Smooth muscle cell (in vitro differentiated cells): ENCODE results near the gene CHST12. TPM values are rescaled to one million over a fixed set of nuclear protein-coding genes. Genes with fewer than 3 reads are reported as not detected.
A peak's percentile ranks its signal among the peaks of the same experiment; 100 is the strongest.

ENCODE experiments used
- DNase-seq: peaks from one replicate; lab custom pipeline; 2025; ENCODE audit not compliant: unreplicated experiment; lab: John Stamatoyannopoulos, UW
- H2AFZ ChIP-seq: fragments of 200-600 bp; sonication (generic); 2 replicates; pipeline ENCODE4 v1.6.0; 2016; ENCODE audit warnings: antibody characterized with exemption, low read depth, mild to moderate bottlenecking
- H3F3A ChIP-seq: fragments of 200-600 bp; sonication (generic); 2 replicates; pipeline ENCODE4 v1.6.0; 2017; ENCODE audit warnings: antibody characterized with exemption, low read depth
- H3K27ac ChIP-seq: fragments of 200-600 bp; sonication (generic); 2 replicates; pipeline ENCODE4 v1.5.1; 2016; ENCODE audit warnings: low read depth, mild to moderate bottlenecking
- H3K27me3 ChIP-seq: fragments of 200-600 bp; sonication (generic); 2 replicates; pipeline ENCODE4 v1.6.1; 2016; ENCODE audit warnings: low read depth, mild to moderate bottlenecking
- H3K36me3 ChIP-seq: fragments of 200-600 bp; sonication (generic); 2 replicates; pipeline ENCODE4 v1.5.1; 2016; ENCODE audit warnings: low read depth
- H3K4me1 ChIP-seq: fragments of 200-600 bp; sonication (generic); 2 replicates; pipeline ENCODE4 v1.5.1; 2016; ENCODE audit warnings: low read depth
- H3K4me2 ChIP-seq: fragments of 200-600 bp; sonication (generic); 2 replicates; pipeline ENCODE4 v1.6.0; 2016; ENCODE audit warnings: mild to moderate bottlenecking
- H3K4me3 ChIP-seq: fragments of 200-600 bp; sonication (generic); 2 replicates; pipeline ENCODE4 v1.5.1; 2016; ENCODE audit warnings: mild to moderate bottlenecking
- H3K79me2 ChIP-seq: fragments of 200-600 bp; sonication (generic); 2 replicates; pipeline ENCODE4 v1.6.0; 2016; ENCODE audit warnings: low read depth, mild to moderate bottlenecking
- H3K9ac ChIP-seq: fragments of 200-600 bp; sonication (generic); 2 replicates; pipeline ENCODE4 v1.6.0; 2016; ENCODE audit warnings: low read depth
- H3K9me3 ChIP-seq: fragments of 200-600 bp; sonication (generic); replicated peaks from 2 replicates; pipeline ENCODE4 v1.5.1; 2016; ENCODE audit warnings: low read depth
- H4K20me1 ChIP-seq: fragments of 200-600 bp; sonication (generic); 2 replicates; pipeline ENCODE4 v1.6.0; 2016; ENCODE audit warnings: low read depth
- WGBS: methylation state at CpG from one replicate; pipeline ENCODE4 v1.1.7; 2016; ENCODE audit warnings: low lambda C conversion rate; 5-methylcytosine and 5-hydroxymethylcytosine counted together
- polyA plus RNA-seq: library from polyadenylated mRNA; unstranded; fragments of >200 nt; fragmentation: Nextera tagmentation; extraction: Ambion mirVana; gene quantifications from 2 replicates; pipeline ENCODE4 v1.2.1, GENCODE V29; 2016
- total RNA-seq: library from RNA; depleted of rRNA; stranded (reverse); fragments of >200 nt; gene quantifications from 2 replicates; pipeline ENCODE4 v1.2.3, GENCODE V29; 2014
- TF ChIP-seq, protein P1 (sequence below): fragments of 200-600 bp; sonication (generic); IDR thresholded peaks from 2 replicates; pipeline ENCODE4 v1.5.1; 2017; ENCODE audit warnings: borderline replicate concordance, mild to moderate bottlenecking, antibody characterized with exemption; ENCODE audit not compliant: insufficient read depth, poor library complexity, severe bottlenecking

The CHST12 gene
- total and polyA plus RNA-seq, 2 experiments from 2014 or later = 10.1 to 19.7 TPM

DNA sequence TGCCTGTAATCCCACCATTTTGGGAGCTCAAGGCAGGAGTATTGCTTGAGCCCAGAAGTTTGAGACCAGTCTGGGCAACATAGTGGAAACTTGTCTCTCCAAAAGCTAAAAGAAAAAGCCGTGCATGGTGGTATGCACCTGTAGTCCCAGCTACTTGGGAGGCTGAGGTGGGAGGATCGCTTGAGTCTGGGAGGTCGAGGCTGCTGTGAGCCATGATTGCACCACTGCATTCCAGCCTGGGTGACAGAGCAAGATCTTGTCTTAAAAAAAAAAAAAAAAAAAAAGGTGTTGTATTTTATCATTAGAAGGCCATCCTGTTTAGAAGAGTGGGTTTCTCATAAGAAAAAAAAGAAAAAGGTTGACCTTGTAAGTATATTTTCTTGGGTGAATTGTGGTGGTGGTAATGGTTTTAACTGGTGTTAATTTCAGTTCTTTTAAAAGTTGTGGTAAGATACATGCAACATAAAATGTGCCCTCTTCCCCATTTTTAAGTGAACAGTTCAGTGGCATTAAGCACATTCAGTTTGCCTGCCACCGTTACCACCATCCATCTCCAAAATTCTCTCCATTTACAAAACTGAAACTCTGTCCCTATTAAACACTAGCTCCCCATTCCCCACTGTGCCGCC is 38.1 kb downstream of the CHST12 start:
- H3K4me3 ChIP-seq = no peak overlapping the region

DNA sequence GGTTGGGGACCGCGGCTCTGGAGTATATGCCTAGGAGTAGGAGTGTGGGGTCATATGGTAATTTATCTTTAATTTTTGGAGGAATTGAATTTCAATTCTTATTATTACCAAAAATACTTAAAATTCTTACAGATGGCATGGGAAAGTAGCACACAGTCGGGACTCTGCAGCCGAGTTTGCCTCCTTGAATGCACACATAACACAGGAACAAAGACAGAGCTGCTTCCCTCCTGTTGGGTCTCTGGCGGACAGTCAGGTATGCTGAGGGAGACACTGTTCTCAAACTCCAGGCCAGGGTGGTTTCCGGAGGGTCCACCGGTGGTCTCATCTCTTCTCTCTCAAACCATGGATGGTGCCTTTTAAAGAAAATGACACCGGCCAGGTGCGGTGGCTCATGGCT is 40.1 kb downstream of the CHST12 start:
- no peak for DNase-seq
- Histone ChIP-seq H3K36me3 (no peaks in the 10 kb centered on the region), H3K9ac (no peak overlapping the region), H3K4me1 (no peaks in the 10 kb centered on the region), H3K9me3 (no peaks in the 10 kb centered on the region), H3F3A (no peaks in the 10 kb centered on the region), H3K27me3 (no peaks in the 10 kb centered on the region), H3K27ac (no peak overlapping the region), H4K20me1 (no peaks in the 10 kb centered on the region), H2AFZ (no peak overlapping the region), H3K4me2 (no peak overlapping the region), H3K79me2 (no peaks in the 10 kb centered on the region), H3K4me3 (no peak overlapping the region)
- TF ChIP-seq, protein P1, sequence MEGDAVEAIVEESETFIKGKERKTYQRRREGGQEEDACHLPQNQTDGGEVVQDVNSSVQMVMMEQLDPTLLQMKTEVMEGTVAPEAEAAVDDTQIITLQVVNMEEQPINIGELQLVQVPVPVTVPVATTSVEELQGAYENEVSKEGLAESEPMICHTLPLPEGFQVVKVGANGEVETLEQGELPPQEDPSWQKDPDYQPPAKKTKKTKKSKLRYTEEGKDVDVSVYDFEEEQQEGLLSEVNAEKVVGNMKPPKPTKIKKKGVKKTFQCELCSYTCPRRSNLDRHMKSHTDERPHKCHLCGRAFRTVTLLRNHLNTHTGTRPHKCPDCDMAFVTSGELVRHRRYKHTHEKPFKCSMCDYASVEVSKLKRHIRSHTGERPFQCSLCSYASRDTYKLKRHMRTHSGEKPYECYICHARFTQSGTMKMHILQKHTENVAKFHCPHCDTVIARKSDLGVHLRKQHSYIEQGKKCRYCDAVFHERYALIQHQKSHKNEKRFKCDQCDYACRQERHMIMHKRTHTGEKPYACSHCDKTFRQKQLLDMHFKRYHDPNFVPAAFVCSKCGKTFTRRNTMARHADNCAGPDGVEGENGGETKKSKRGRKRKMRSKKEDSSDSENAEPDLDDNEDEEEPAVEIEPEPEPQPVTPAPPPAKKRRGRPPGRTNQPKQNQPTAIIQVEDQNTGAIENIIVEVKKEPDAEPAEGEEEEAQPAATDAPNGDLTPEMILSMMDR = no peak
- WGBS = 99% methylated on average over 9 of the region's 9 CpGs

More for the DNA sequence above, 38.1 kb downstream of the CHST12 start:
- 96% methylated on average over 5 of the region's 5 CpGs for WGBS
- no peak for DNase-seq
- Histone ChIP-seq H3K27me3 (no peaks in the 10 kb centered on the region), H3K27ac (no peak overlapping the region), H2AFZ (no peak overlapping the region), H3K4me2 (no peak overlapping the region), H3K9ac (no peak overlapping the region), H3K36me3 (no peaks in the 10 kb centered on the region), H3K9me3 (no peaks in the 10 kb centered on the region), H3K79me2 (no peaks in the 10 kb centered on the region), H4K20me1 (no peaks in the 10 kb centered on the region), H3K4me1 (no peaks in the 10 kb centered on the region), H3F3A (no peaks in the 10 kb centered on the region)
- TF ChIP-seq, protein P1 = no peak

DNA sequence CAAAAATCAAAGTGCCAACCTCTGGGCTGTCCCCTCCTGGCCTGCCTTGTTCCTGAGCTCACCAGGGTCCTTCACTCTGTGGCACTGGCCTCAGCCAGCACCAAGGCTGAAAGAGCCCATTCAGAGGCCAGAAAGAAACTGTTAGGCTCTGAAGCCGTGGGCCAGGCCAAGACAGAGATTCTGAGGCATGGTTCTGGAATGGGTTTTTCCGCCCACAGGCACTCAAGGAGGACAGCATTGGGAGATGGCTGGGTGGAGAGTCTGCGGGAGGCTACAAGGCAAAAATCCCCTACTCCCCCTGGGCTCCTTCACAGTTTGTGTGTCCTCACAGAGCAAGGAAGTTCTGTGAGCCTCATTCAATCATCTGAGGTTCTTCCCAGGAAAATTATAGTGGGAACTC is 41.1 kb downstream of the CHST12 start:
- Histone ChIP-seq H3K4me1 (no peaks in the 10 kb centered on the region), H3F3A (no peaks in the 10 kb centered on the region), H2AFZ (no peak overlapping the region), H3K79me2 (no peaks in the 10 kb centered on the region), H3K4me2 (no peak overlapping the region), H4K20me1 (no peaks in the 10 kb centered on the region), H3K27me3 (no peaks in the 10 kb centered on the region), H3K36me3 (no peaks in the 10 kb centered on the region), H3K9ac (no peak overlapping the region), H3K4me3 (no peak overlapping the region), H3K9me3 (no peaks in the 10 kb centered on the region), H3K27ac (peak overlapping the region; percentile 71)
- 20% methylated on average over 3 of the region's 3 CpGs for WGBS
- DNase-seq = peak; percentile 9
- TF ChIP-seq, protein P1 = no peak

DNA sequence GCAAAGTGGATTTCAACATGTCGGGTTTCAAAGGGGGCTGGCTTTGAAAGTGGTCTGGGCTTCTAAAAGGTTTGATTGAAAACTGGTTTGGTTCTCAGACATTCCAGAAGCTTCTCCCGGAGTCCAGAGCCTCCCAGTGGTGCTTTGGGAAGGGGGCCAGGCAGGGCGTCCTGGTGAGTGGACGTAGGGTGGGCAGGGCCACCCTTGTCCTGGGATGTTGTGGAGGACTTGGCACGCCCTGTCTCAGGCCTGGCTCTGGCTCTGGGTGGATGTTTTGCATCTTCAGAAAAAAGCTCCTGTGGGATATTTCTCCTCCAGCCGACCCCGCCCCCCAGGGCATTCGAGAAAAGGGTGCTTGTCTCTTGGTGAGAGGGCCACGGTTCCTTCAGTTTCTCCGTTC is 41.6 kb downstream of the CHST12 start:
- Histone ChIP-seq H2AFZ (no peak overlapping the region), H3K27me3 (no peaks in the 10 kb centered on the region), H3K4me1 (no peaks in the 10 kb centered on the region), H3K9me3 (no peaks in the 10 kb centered on the region), H3F3A (no peaks in the 10 kb centered on the region), H3K27ac (peak overlapping the region; percentile 71), H3K4me3 (no peak overlapping the region), H3K9ac (no peak overlapping the region), H4K20me1 (no peaks in the 10 kb centered on the region), H3K79me2 (no peaks in the 10 kb centered on the region), H3K36me3 (no peaks in the 10 kb centered on the region), H3K4me2 (no peak overlapping the region)
- no peak for DNase-seq
- TF ChIP-seq, protein P1 = no peak
- 87% methylated on average over 10 of the region's 10 CpGs for WGBS
